Activated CD4-positive, alpha-beta memory T cell treated with anti-CD3 and anti-CD28 coated beads, Interleukin-2, amount 10 ng/mL, durations not matched to agents 7 days and 5 days (primary cell): Measurements from ENCODE around the gene SNX8. TPM values are rescaled to one million over a fixed set of nuclear protein-coding genes. Genes with fewer than 3 reads are reported as not detected.

Experiments
- CTCF ChIA-PET: fragments of 350-600 bp; sonication (Branson Sonifier 250); formaldehyde crosslinking; loops from one replicate; lab custom pipeline; 2021; ENCODE audit warnings: antibody characterized with exemption, inconsistent platforms; lab: Charles Lee
- POLR2A ChIA-PET: fragments of 350-600 bp; sonication (Branson Sonifier 250); formaldehyde crosslinking; loops from one replicate; lab custom pipeline; 2021; ENCODE audit warnings: antibody characterized with exemption; lab: Charles Lee
- DNase-seq: peaks from one replicate; pipeline ENCODE4 v3.0.0-alpha.2; 2020
- H3K27ac Mint-ChIP-seq: one replicate; pipeline ENCODE4 v1.8.0; 2021; ENCODE audit warnings: mild to moderate bottlenecking, mixed read lengths
- H3K27me3 Mint-ChIP-seq: one replicate; pipeline ENCODE4 v1.8.0; 2021; ENCODE audit warnings: mixed read lengths
- H3K36me3 Mint-ChIP-seq: one replicate; pipeline ENCODE4 v1.8.0; 2021; ENCODE audit warnings: low read depth, mixed read lengths
- H3K4me1 Mint-ChIP-seq: one replicate; pipeline ENCODE4 v1.8.0; 2021; ENCODE audit warnings: mixed read lengths
- H3K4me3 Mint-ChIP-seq: one replicate; pipeline ENCODE4 v1.8.0; 2021; ENCODE audit warnings: mild to moderate bottlenecking, mixed read lengths
- H3K9me3 Mint-ChIP-seq: one replicate; pipeline ENCODE4 v1.8.0; 2021; ENCODE audit warnings: mixed read lengths
- total RNA-seq, 2 experiments: library from RNA; stranded (reverse); gene quantifications; one replicate each; pipeline ENCODE4 v1.2.3, GENCODE V29; 2021

The SNX8 gene
- total RNA-seq, 2 experiments from 2014 or later: 22.4 to 26.8 TPM

DNA sequence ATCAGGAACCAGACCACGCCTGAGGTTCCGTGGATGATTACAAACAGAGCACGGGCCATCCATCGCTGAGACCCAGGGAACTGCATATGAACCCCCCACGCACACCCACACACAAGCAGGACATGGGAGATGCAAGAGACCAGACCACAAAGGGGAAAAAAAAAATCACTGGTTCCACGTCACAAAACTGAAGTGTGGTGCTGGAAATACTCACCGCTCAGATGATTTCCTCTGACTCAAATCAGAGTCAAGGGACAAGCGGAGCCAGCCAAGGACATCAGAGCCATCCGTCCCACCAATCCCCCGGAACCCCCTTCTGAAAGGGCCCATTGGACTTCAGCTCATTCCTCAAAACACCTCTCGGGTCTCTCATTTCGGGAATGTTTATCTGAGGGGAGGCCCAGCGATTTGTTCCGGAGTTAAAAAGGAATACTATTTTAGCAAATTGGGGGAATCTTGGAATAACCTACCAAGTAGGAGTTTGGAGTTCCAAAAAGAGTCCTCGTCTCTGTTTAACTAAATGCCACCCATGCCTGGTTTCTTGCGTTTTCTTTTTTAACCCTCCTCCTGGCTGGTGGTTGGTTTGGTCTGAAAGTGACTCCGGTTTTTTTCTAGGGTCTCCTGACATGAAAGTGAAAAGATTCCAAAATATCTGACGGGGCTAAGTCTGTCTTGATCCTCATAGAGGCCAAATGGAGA is 15.0 kb downstream of the SNX8 start:
- no peaks in the 10 kb centered on the region for H3K9me3 Mint-ChIP-seq
- CTCF ChIA-PET: no interaction called here
- no peaks in the 10 kb centered on the region for H3K27me3 Mint-ChIP-seq
- H3K27ac Mint-ChIP-seq: no peak overlapping the region
- peak; percentile 17 for DNase-seq
- POLR2A ChIA-PET: no interaction called here
- H3K4me3 Mint-ChIP-seq: no peak overlapping the region
- H3K36me3 Mint-ChIP-seq: no peaks in the 10 kb centered on the region
- H3K4me1 Mint-ChIP-seq: peaks cover 18% of the 10 kb centered on the region

- H3K9me3 Mint-ChIP-seq: no peaks in the 10 kb centered on the region
- ChIA-PET POLR2A (no interaction called here), CTCF (no interaction called here)
- peaks cover 18% of the 10 kb centered on the region for H3K4me1 Mint-ChIP-seq
- no peak overlapping the region for H3K4me3 Mint-ChIP-seq
- H3K27ac Mint-ChIP-seq: no peak overlapping the region
- H3K27me3 Mint-ChIP-seq: no peaks in the 10 kb centered on the region
- DNase-seq: no peak
- H3K36me3 Mint-ChIP-seq: no peaks in the 10 kb centered on the region
These were observed 17.4 kb downstream of the SNX8 start for GRCh38 chr7:2296832-2297231.

- ChIA-PET POLR2A (no interaction called here), CTCF (no interaction called here)
- peaks cover 18% of the 10 kb centered on the region for H3K4me1 Mint-ChIP-seq
- H3K9me3 Mint-ChIP-seq: no peaks in the 10 kb centered on the region
- no peaks in the 10 kb centered on the region for H3K36me3 Mint-ChIP-seq
- H3K4me3 Mint-ChIP-seq: no peak overlapping the region
- H3K27me3 Mint-ChIP-seq: no peaks in the 10 kb centered on the region
- no peak for DNase-seq
- no peak overlapping the region for H3K27ac Mint-ChIP-seq
These were observed 18.2 kb downstream of the SNX8 start for GRCh38 chr7:2295936-2296620.

- Mint-ChIP-seq H3K36me3 (no peaks in the 10 kb centered on the region), H3K4me1 (no peaks in the 10 kb centered on the region), H3K27ac (no peak overlapping the region), H3K9me3 (no peaks in the 10 kb centered on the region), H3K27me3 (no peaks in the 10 kb centered on the region), H3K4me3 (no peak overlapping the region)
- POLR2A ChIA-PET: no interaction called here
- CTCF ChIA-PET: no interaction called here
- no peak for DNase-seq
These were observed 23.4 kb downstream of the SNX8 start for GRCh38 chr7:2290877-2291276.

DNA sequence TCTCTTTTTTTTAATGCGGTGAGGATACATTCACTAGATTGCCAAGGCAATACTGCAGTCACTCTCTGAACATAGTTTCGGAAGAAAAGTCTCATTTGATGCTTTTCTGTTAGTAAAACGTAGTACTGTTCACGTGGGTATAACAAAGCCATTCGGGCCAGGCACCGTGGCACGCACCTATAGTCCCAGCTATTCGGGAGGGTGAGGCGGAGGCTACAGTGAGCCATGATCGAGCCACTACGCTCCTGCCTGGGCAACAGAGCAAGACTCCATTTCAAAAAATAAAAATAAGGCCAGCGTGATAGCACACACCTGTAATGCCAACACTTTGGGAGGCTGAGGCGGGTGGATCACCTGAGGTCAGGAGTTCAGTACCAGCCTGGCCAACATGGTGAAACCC is 24.6 kb downstream of the SNX8 start:
- Mint-ChIP-seq H3K9me3 (no peaks in the 10 kb centered on the region), H3K4me1 (no peaks in the 10 kb centered on the region), H3K36me3 (no peaks in the 10 kb centered on the region), H3K4me3 (no peak overlapping the region), H3K27me3 (no peaks in the 10 kb centered on the region), H3K27ac (no peak overlapping the region)
- ChIA-PET POLR2A (no interaction called here), CTCF (interaction anchor here (0.9 kb wide), 1 partner anchor 58 kb away, joined by 3 read pairs; no protein-coding TSS in a partner anchor)
- DNase-seq: no peak

DNA sequence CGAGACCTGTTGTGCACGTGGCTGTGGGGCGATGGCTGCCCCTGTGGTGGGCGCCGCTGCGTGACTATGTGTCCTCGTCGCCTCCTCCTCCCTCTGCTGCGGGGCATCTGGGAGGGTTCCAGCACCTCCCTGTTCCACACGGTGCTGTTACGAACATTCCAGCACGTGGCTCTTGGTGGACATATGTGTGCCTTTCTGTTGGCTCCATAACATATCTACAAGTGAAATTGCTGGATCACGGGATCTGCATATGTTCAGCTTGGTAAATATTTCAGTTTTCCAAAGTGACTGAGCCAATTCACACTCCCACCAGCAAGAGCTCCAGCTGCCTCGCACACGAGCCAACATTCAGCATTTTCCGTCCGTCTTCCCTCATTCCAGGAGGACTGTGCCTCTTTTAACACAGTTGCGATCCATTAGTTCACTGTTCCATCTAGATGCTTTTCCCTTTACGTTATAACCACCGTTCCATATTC is 25.1 kb downstream of the SNX8 start:
- H3K9me3 Mint-ChIP-seq: no peaks in the 10 kb centered on the region
- H3K36me3 Mint-ChIP-seq: no peaks in the 10 kb centered on the region
- no peak overlapping the region for H3K27ac Mint-ChIP-seq
- H3K4me3 Mint-ChIP-seq: no peak overlapping the region
- H3K27me3 Mint-ChIP-seq: no peaks in the 10 kb centered on the region
- ChIA-PET POLR2A (no interaction called here), CTCF (interaction anchor here (0.9 kb wide), 1 partner anchor 59 kb away, joined by 3 read pairs; no protein-coding TSS in a partner anchor)
- no peaks in the 10 kb centered on the region for H3K4me1 Mint-ChIP-seq
- DNase-seq: no peak

GRCh38 chr7:2288503-2288902 is 25.7 kb downstream of the SNX8 start:
- no peak for DNase-seq
- Mint-ChIP-seq H3K27ac (no peak overlapping the region), H3K9me3 (no peaks in the 10 kb centered on the region), H3K36me3 (no peaks in the 10 kb centered on the region), H3K27me3 (no peaks in the 10 kb centered on the region), H3K4me1 (no peaks in the 10 kb centered on the region), H3K4me3 (no peak overlapping the region)
- CTCF ChIA-PET: no interaction called here
- POLR2A ChIA-PET: no interaction called here

DNA sequence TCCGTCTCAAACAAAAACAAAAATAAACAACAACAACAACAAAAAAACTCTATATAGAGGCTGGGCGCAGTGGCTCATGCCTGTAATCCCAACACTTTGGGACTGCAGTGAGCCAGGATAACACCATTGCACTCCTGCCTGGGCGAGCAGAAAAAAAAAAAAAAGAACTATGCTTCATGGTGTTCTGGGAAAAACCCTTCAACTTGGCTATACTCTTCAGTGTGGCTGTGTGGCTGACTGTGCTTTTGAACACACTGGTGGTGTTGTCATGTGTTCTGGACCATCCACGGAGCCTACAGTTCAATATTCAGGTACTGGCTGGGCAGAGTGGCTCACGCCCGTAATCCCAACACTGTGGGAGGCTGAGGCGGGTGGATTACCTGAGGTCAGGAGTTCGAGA is 26.5 kb downstream of the SNX8 start:
- Mint-ChIP-seq H3K4me3 (no peak overlapping the region), H3K36me3 (no peaks in the 10 kb centered on the region), H3K27me3 (no peaks in the 10 kb centered on the region), H3K4me1 (no peaks in the 10 kb centered on the region), H3K27ac (no peak overlapping the region), H3K9me3 (no peaks in the 10 kb centered on the region)
- ChIA-PET CTCF (no interaction called here), POLR2A (no interaction called here)
- DNase-seq: no peak

DNA sequence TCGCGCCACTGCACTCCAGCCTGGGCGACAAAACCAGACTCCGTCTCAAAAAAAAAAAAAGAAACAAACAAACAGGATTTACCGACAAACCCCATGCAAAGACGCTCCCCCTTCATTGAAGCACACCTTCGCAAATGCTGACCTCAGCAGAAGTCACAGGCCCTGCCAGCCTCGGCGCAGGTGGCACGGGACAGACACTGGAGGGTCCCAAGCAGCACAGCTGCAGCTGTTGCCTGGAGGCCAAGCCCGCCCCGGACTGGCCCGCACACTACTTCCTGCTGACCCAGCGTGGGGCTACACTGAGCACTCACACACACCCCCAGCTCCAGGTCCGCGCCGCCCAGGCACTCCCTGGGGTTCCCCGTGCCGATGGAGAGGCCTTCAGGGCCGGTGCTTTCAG is 31.2 kb downstream of the SNX8 start:
- Mint-ChIP-seq H3K36me3 (no peaks in the 10 kb centered on the region), H3K9me3 (no peaks in the 10 kb centered on the region), H3K4me3 (no peak overlapping the region), H3K27ac (no peak overlapping the region), H3K27me3 (no peaks in the 10 kb centered on the region), H3K4me1 (no peaks in the 10 kb centered on the region)
- ChIA-PET POLR2A (no interaction called here), CTCF (no interaction called here)
- no peak for DNase-seq

GRCh38 chr7:2282185-2282751 is 32.0 kb downstream of the SNX8 start:
- DNase-seq: no peak
- peaks cover under 1% of the 10 kb centered on the region for H3K36me3 Mint-ChIP-seq
- POLR2A ChIA-PET: no interaction called here
- H3K9me3 Mint-ChIP-seq: no peaks in the 10 kb centered on the region
- no peaks in the 10 kb centered on the region for H3K27me3 Mint-ChIP-seq
- H3K4me3 Mint-ChIP-seq: no peak overlapping the region
- H3K27ac Mint-ChIP-seq: no peak overlapping the region
- CTCF ChIA-PET: no interaction called here
- H3K4me1 Mint-ChIP-seq: no peaks in the 10 kb centered on the region

DNA sequence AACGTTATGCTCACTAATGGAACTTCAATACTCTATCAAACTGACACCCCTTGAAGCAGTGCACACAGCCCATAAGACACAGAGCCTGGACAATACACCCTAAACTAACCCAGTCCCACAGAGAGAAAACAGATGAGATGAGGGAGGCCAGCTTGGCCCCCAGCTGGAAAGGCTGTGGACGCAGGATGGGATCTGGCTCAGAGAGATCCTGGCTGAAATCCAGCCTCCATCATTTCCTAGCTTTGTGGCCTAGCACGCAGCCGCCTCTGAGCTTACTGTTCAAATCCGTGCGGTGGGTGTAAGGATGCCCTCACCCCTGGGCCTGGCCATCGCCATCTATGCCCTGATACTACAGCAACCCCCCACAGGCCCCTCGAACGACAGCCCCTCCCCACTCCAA is 32.7 kb downstream of the SNX8 start:
- H3K4me1 Mint-ChIP-seq: no peaks in the 10 kb centered on the region
- peaks cover 5% of the 10 kb centered on the region for H3K36me3 Mint-ChIP-seq
- H3K27me3 Mint-ChIP-seq: no peaks in the 10 kb centered on the region
- DNase-seq: no peak
- H3K27ac Mint-ChIP-seq: no peak overlapping the region
- ChIA-PET CTCF (no interaction called here), POLR2A (interaction anchor here (0.6 kb wide), 1 partner anchor 59 kb away, joined by 3 read pairs; no protein-coding TSS in a partner anchor)
- H3K9me3 Mint-ChIP-seq: no peaks in the 10 kb centered on the region
- H3K4me3 Mint-ChIP-seq: no peak overlapping the region

DNA sequence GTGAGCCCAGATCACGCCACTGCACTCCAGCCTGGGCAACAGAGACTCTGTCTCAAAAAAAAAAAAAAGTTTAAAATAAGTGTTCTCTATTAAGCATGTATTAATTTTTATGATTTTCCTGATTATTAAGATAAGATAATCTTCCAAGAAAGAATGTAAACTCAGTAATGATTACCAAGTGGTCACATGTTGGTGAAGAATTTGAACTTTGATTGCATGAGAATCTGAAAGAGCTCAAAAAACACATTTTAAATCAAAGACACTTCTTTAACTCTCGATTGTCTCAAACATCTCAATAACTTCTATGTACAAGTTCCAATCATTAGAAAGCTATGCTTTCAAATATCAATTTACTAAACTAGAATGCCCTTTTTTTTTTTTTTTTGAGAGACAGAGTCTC is 33.8 kb downstream of the SNX8 start:
- Mint-ChIP-seq H3K36me3 (peaks cover 5% of the 10 kb centered on the region), H3K9me3 (no peaks in the 10 kb centered on the region), H3K4me1 (no peaks in the 10 kb centered on the region), H3K4me3 (no peak overlapping the region), H3K27ac (no peak overlapping the region), H3K27me3 (no peaks in the 10 kb centered on the region)
- no peak for DNase-seq
- ChIA-PET CTCF (interaction anchor here (0.6 kb wide), 1 partner anchor 69 kb away, joined by 4 read pairs; no protein-coding TSS in a partner anchor), POLR2A (no interaction called here)

DNA sequence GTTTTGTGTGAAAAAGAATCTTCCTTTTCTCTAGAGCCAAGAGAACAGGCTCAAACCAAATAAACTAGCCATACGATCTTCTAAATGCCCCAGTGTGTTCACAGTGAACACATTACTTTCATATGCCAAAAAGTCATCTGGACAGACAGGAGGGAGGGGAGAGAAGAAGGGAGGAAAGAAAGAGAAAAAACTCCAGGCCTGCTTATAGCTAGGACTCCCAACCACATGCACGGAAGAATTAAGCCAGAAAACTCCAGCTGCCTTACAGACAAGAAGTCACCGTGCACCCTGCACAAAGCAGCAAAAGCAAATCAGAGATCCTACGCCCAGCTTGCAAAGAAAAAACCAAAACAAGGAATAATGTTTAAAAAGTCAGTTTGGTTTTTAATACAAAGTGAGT is 34.3 kb downstream of the SNX8 start:
- Mint-ChIP-seq H3K9me3 (no peaks in the 10 kb centered on the region), H3K4me3 (no peak overlapping the region), H3K4me1 (no peaks in the 10 kb centered on the region), H3K27me3 (no peaks in the 10 kb centered on the region), H3K27ac (no peak overlapping the region), H3K36me3 (peaks cover 5% of the 10 kb centered on the region)
- no peak for DNase-seq
- POLR2A ChIA-PET: no interaction called here
- CTCF ChIA-PET: interaction anchor here (0.6 kb wide), 1 partner anchor 69 kb away, joined by 4 read pairs; no protein-coding TSS in a partner anchor
